HCT116 (cell line): ENCODE measurements around the gene IGLL5. TPM values are rescaled to one million over a fixed set of nuclear protein-coding genes. Genes with fewer than 3 reads are reported as not detected.

ENCODE experiments used
- ATAC-seq: fragments of 200-7000 bp; cut with Tn5 transposase; 2 replicates; pipeline ENCODE4 v1.9.1; 2020; ENCODE audit warnings: mild to moderate bottlenecking, moderate library complexity
- BruUV-seq: library from RNA; stranded (reverse); fragments of 400-500 nt; replicated peaks from 2 replicates; lab custom pipeline; 2021; lab: Mats Ljungman, UMichigan
- CTCF ChIA-PET: fragments of 300-600 bp; sonication (Branson Sonifier 250); formaldehyde crosslinking; loops from one replicate; lab custom pipeline; 2021; ENCODE audit warnings: antibody characterized with exemption; lab: Charles Lee
- POLR2A ChIA-PET: fragments of 300-600, 350-600 bp; sonication (Branson Sonifier 250); formaldehyde crosslinking; loops from one replicate; lab custom pipeline; 2021; ENCODE audit warnings: antibody characterized with exemption; lab: Charles Lee
- RAD21 ChIA-PET, 2 experiments: fragments of 300-600 bp; sonication (Branson Sonifier 250); formaldehyde crosslinking; loops; one replicate each; lab custom pipeline; 2023; ENCODE audit warnings: low total read pairs in 2 of 2; ENCODE audit not compliant: uncharacterized antibody in 2 of 2, unreplicated experiment in 2 of 2, low non-redundant PET in 1 of 2; lab: Charles Lee
- DNase-seq: peaks from one replicate; pipeline ENCODE4 v3.0.0-alpha.2; 2010; ENCODE audit warnings: low read depth, low spot score
- H2AFZ ChIP-seq: fragments of 200-600 bp; shearing (Covaris generic), sonication (generic); 2 replicates; pipeline ENCODE4 v1.6.1; 2017; ENCODE audit warnings: low read depth, mixed run types, mixed read lengths, antibody characterized with exemption, low read length; ENCODE audit not compliant: poor library complexity, severe bottlenecking
- H3K27ac ChIP-seq: 2 replicates; pipeline ENCODE4 v1.5.1; 2012; ENCODE audit warnings: low read depth, low read length
- H3K27me3 ChIP-seq: fragments of 200-600 bp; sonication (generic); 2 replicates; pipeline ENCODE4 v1.6.1; 2016; ENCODE audit warnings: mixed run types, low read length, mixed read lengths; ENCODE audit not compliant: insufficient read depth
- H3K36me3 ChIP-seq, 2 experiments: fragments of 200-500 bp in 1 of 2; fragments of 200-600 bp in 1 of 2; sonication (Bioruptor generic) in 1 of 2; sonication (generic) in 1 of 2; 2 replicates each; pipeline versions ENCODE4 v1.5.1 to v1.6.1; 2014 to 2016; ENCODE audit warnings: low read length in 2 of 2, inconsistent platforms in 1 of 2, mixed read lengths in 1 of 2, mixed run types in 1 of 2; ENCODE audit not compliant: insufficient read depth in 2 of 2, control insufficient read depth in 1 of 2
- H3K4me1 ChIP-seq, 2 experiments: fragments of 200-600 bp in 1 of 2; sonication (generic) in 1 of 2; 2 replicates each; pipeline versions ENCODE4 v1.5.1 to v1.6.1; 2012 to 2017; ENCODE audit warnings: low read length in 2 of 2, inconsistent platforms in 1 of 2, mild to moderate bottlenecking in 1 of 2, mixed read lengths in 1 of 2, mixed run types in 1 of 2, moderate library complexity in 1 of 2; ENCODE audit not compliant: insufficient read depth in 2 of 2, control insufficient read depth in 1 of 2
- H3K4me2 ChIP-seq: fragments of 200-600 bp; sonication (generic); 2 replicates; pipeline ENCODE4 v1.6.1; 2017; ENCODE audit warnings: mixed run types, low read length, mixed read lengths
- H3K4me3 ChIP-seq, 2 experiments: fragments of 200-600 bp in 1 of 2; sonication (generic) in 1 of 2; replicated peaks in 1 of 2; 2 replicates each; pipeline ENCODE4 v1.5.1; 2011 to 2016; ENCODE audit warnings: low read length in 2 of 2, control low read depth in 1 of 2, low read depth in 1 of 2, mild to moderate bottlenecking in 1 of 2, mixed read lengths in 1 of 2, mixed run types in 1 of 2
- H3K79me2 ChIP-seq: fragments of 200-600 bp; sonication (generic); 2 replicates; pipeline ENCODE4 v1.6.1; 2017; ENCODE audit warnings: mild to moderate bottlenecking, mixed run types, low read length, moderate library complexity, mixed read lengths; ENCODE audit not compliant: insufficient read depth
- H3K9ac ChIP-seq: fragments of 200-600 bp; sonication (generic); 2 replicates; pipeline ENCODE4 v1.6.1; 2016; ENCODE audit warnings: low read length, mixed read lengths
- H3K9me2 ChIP-seq: fragments of 200-600 bp; sonication (generic), shearing (Covaris generic); 2 replicates; pipeline ENCODE4 v1.6.1; 2017; ENCODE audit warnings: mixed run types, mild to moderate bottlenecking, moderate library complexity; ENCODE audit not compliant: insufficient read depth
- H3K9me3 ChIP-seq, 2 experiments: fragments of 200-500 bp in 1 of 2; fragments of 200-600 bp in 1 of 2; sonication (Bioruptor generic) in 1 of 2; sonication (generic) in 1 of 2; 2 replicates each; pipeline ENCODE4 v1.6.1; 2014 to 2017; ENCODE audit warnings: low read length in 2 of 2, mixed read lengths in 2 of 2, inconsistent platforms in 1 of 2, low read depth in 1 of 2, mild to moderate bottlenecking in 1 of 2, mixed run types in 1 of 2, moderate library complexity in 1 of 2; ENCODE audit not compliant: control insufficient read depth in 1 of 2, insufficient read depth in 1 of 2
- H4K20me1 ChIP-seq: fragments of 200-600 bp; sonication (generic), shearing (Covaris generic); 2 replicates; pipeline ENCODE4 v1.6.1; 2017; ENCODE audit warnings: mixed run types, mild to moderate bottlenecking, moderate library complexity; ENCODE audit not compliant: insufficient read depth
- ATF3 ChIP-seq: IDR thresholded peaks from 2 replicates; pipeline ENCODE4 v1.6.1; 2012
- CBX3 ChIP-seq: IDR thresholded peaks from 2 replicates; pipeline ENCODE4 v1.6.1; 2012; ENCODE audit warnings: low read depth
- CEBPB ChIP-seq: IDR thresholded peaks from 2 replicates; pipeline ENCODE4 v1.6.1; 2012; ENCODE audit warnings: low read depth
- ELF1 ChIP-seq: IDR thresholded peaks from 2 replicates; pipeline ENCODE4 v1.6.1; 2012; ENCODE audit warnings: low read depth, borderline replicate concordance
- FOSL1 ChIP-seq: IDR thresholded peaks from 2 replicates; pipeline ENCODE4 v1.6.1; 2012; ENCODE audit warnings: low read depth
- JUND ChIP-seq: IDR thresholded peaks from 2 replicates; pipeline ENCODE4 v1.6.1; 2012
- SIN3A ChIP-seq: IDR thresholded peaks from 2 replicates; pipeline ENCODE4 v1.6.1; 2012; ENCODE audit warnings: low read depth
- SP1 ChIP-seq: IDR thresholded peaks from 2 replicates; pipeline ENCODE4 v1.6.1; 2012; ENCODE audit warnings: low read depth
- SRF ChIP-seq: IDR thresholded peaks from 2 replicates; pipeline ENCODE4 v1.6.1; 2012; ENCODE audit warnings: low read depth
- ZFX ChIP-seq: fragments of 450-650 bp; IDR thresholded peaks from 2 replicates; pipeline ENCODE4 v1.6.1; 2017
- intact Hi-C: fragments of 100-400 bp; cut with micrococcal nuclease; formaldehyde crosslinking; loops from 2 replicates; pipeline ENCODE4 v1.10.0; 2022
- total RNA-seq: library from RNA; stranded (reverse); gene quantifications from one replicate; pipeline ENCODE4 v1.2.1, GENCODE V29; 2021; ENCODE audit not compliant: unreplicated experiment

Gene IGLL5
- total RNA-seq, 1 experiment from 2014 or later, result not detected

DNA sequence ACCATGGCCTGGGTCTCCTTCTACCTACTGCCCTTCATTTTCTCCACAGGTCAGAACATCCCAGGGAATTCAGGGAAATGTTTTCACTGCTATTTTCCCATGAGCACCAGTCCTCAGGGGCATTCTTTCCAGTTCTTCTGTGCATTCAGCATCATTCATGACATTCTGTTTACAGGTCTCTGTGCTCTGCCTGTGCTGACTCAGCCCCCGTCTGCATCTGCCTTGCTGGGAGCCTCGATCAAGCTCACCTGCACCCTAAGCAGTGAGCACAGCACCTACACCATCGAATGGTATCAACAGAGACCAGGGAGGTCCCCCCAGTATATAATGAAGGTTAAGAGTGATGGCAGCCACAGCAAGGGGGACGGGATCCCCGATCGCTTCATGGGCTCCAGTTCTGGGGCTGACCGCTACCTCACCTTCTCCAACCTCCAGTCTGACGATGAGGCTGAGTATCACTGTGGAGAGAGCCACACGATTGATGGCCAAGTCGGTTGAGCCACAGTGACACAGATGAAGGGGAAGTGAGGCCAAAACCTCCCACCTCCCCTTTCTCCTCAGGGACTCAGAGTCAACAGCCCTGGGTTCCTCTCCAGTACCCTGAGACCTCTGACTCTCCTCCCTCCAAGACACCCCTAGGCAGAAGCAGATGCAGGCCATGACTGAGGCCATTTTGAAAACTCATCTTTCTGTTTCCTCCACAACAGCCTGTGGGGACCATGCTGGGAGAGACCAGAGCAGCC, 15.9 kb upstream of the IGLL5 start:
- no peak overlapping the region for H3K4me2 ChIP-seq
- POLR2A ChIA-PET, result no interaction called here
- ATAC-seq (no peak), DNase-seq (no peak)
- H3K4me3 ChIP-seq, result no peak overlapping the region
- H3K4me1 ChIP-seq, result no peaks in the 10 kb centered on the region
- RAD21 ChIA-PET, result no interaction called here
- BruUV-seq, result no TSS peak
- intact Hi-C loops, result no loop called here
- H3K27me3 ChIP-seq, result peaks cover 15% of the 10 kb centered on the region
- no peak overlapping the region for H2AFZ ChIP-seq
- H3K27ac ChIP-seq, result no peak overlapping the region
- CTCF ChIA-PET, result interaction anchor here (0.6 to 1.7 kb wide), 12 partner anchors 10 to 102 kb away, joined by 3 to 19 read pairs (median 5); no protein-coding TSS in a partner anchor
- no peak overlapping the region for H3K9ac ChIP-seq
- TF ChIP-seq SIN3A (no peak), SRF (no peak), CBX3 (no peak), CEBPB (no peak), JUND (no peak), ATF3 (no peak), ELF1 (no peak), ZFX (no peak), FOSL1 (no peak), SP1 (no peak)
- H3K9me3 ChIP-seq, result no peaks in the 10 kb centered on the region
- H4K20me1 ChIP-seq, result no peaks in the 10 kb centered on the region
- no peaks in the 10 kb centered on the region for H3K9me2 ChIP-seq
- H3K79me2 ChIP-seq, result no peaks in the 10 kb centered on the region
- no peaks in the 10 kb centered on the region for H3K36me3 ChIP-seq
